Fibroblast of skin of right quadriceps (primary cell): ENCODE data around the gene TUBA3D.
"Not testable (repeated sequence)": the region's sequence is repeated elsewhere in the genome, so short reads cannot be mapped to it uniquely, and the experiment has no call there.

Experiments
- DNase-seq: peaks from one replicate; pipeline ENCODE4 v3.0.0-alpha.2; 2013

The TUBA3D gene

DNA sequence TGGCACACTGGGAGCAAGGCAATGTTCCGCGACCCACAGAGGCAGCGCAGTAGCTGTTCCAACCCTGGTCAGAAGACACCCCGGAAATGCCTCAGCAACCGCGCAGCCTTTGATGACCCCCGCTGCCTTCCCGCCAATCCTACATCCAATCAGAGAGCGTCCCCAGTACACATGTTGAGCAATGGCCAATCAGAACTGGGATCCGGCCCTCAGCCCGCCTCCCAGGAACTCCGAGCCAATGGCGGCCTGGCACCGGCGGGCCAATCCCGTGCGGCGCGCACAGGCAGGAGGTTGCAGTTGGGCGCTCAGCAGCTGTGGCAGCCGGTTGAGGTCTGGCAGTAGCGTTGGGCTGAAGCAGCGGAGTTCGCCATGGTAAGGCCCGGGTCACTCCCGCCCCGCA, at the start of gene TUBA3D:
TSS of gene TUBA3D (plus strand) at position 289 of the 400 bp plus-strand sequence. CDS start at position 370, 81 bp downstream.
- DNase-seq, result no peak

DNA sequence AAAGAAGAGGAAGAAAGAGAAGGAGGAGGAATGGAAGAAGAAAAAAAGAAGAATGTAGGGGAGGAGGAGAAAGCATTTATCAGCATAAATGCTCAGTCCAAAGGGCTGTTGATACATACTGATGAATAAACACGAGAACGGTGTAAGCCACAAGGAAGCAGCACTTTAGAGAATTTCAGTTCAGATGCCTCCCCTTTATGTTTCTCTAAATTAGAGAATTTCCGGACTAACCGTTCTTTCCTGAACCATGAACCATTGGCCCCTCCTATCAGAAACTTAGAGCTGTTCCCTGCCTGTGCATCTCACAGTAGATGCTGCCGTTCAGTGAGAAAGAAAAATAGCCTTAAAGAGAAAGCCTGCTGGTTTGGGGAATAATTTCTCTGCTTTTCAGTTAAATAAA, 49.2 kb upstream of the TUBA3D start:
- DNase-seq, result no peak

DNA sequence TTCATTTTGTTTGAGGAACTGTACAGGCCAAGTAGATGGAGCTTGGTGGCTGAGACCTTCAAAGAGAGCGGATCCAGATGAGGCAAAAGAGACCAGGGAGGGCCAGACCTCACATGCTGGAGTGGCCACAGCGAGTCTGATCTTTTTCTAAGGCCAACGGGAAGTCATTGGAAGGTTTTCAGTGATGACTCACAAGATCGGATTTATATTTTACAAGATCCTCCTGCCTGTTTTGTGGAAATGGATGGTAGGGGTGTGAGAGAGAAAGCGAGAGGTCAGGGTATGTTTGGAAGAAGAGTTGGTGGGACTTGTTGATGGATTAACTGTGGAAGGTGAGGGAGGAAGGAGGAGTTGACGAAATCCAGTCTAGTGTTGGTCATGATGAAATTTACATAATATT, 44.6 kb upstream of the TUBA3D start:
- no peak for DNase-seq

DNA sequence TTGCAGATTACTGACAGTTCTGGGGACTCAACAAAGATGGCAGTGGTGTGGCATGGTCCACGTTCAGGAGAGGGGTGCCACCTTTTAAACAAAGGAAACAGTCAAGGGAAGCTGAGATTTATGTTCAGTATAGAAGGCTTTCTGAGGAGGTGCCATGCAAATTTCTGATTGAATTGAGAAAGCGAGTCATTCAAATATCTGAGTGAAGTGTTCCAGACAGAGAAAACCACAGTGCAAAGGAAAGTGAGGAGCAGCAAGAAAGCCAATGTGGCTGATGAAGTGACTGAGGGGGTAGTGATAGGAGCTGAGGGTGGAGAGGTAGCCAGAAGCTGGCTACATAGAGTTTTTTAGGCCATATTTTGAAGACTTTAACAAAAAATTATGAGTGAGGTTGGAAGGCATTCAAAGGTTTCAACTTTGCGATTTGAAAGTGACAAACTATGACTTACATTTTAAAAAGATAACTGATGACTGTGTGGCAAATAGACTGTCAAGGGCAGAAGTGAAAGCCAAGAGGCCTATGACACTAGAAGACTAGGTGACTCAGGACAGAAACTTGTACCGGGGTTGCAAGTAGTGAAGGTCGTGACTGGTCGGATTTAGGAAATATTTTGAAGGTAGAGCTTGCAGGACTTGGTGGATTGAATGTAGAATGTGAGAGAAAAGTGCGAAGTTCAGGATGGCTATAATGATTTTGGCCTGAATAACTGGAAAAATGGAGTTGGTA, 35.0 kb upstream of the TUBA3D start:
- DNase-seq, result not testable (repeated sequence)

DNA sequence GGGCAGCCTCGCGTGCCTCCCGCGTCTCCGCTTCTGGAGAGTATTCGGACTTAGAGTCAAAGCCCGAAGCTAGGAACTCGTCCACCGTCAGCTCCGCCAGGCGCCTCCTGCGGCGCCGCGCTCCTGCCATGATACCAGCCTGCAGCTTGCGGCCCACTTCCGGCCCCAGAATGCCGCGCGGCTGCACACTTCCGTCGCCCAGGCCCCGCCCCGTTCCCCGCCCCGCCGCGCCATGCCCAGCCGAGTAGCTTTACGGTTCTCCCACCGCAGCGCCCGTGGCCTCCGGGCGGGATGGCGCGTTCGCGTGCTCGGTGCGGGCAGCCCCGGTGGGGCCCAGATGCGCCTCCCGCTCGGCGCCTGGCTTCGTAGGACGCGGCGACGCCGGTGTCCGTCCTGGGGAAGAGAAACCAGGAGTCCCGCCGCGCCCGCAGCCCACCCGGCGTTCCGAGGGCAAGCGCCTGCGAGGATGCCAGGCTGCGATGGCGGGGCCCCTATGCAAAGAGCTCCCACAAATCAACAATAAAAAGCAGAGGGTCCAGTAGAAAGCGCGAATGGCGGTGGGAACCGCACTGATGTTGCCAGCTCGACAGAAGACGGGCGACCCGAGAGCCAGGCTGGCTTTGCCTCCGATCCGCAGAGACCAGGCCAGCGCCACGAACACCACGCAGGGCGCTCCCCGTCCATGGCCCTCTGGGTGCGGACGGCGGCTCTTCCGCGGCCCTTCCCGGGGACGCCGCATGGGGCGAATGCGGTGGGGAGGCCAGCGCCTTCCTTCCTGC, 31.0 kb upstream of the TUBA3D start:
- not testable (repeated sequence) for DNase-seq

DNA sequence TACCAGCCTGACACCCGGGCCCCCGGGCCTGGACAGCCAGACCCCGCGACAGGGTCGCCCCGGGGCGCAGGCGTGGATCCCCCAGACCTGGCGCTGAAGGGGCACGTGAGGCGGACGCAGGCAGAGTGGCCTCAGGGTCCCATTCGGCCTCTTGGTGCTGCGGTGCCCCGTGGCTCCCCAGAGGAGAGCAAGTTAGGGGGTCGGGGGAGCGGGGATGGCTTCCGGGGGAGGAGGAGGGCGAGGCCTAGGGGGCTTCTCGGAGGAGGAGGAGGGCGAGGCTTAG, 30.5 kb upstream of the TUBA3D start:
- DNase-seq, result not testable (repeated sequence)

DNA sequence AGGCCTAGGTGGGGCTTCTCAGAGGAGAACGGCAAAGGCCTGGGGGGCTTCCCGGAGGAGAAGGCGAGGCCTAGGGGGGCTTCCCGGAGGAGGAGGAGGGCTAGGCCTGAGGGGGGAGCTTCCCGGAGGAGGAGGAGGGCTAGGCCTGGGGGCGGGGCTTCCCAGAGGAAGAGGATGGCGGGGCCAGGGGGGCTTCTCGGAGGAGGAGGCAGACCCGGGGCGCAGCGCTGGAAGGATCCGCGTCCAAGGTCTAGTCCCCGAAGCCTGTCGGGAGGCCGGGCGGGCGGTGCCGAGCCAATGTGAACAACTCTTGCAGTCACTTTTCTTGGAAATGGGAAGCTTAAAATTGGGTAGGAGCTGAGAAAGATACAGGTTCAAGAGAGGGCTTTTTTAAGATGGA, 30.0 kb upstream of the TUBA3D start:
- DNase-seq, result no peak

DNA sequence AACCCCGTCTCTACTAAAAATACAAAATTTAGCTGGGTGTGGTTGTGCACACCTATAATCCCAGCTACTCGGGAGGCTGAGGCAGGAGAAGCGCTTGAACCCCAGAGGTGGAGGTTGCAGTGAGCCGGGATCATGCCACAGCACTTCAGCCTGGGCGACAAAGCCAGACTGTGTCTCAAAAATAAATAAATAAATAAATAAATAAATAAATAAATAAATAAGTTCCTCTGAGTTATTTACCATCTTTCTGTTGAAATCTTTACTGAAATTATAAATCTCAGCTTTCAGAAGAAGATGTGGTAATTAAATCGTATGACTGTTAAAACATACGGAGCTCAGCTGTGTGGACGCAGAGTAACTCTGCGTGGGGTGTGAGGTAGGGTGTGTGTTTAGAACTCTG, 27.9 kb upstream of the TUBA3D start:
- not testable (repeated sequence) for DNase-seq

DNA sequence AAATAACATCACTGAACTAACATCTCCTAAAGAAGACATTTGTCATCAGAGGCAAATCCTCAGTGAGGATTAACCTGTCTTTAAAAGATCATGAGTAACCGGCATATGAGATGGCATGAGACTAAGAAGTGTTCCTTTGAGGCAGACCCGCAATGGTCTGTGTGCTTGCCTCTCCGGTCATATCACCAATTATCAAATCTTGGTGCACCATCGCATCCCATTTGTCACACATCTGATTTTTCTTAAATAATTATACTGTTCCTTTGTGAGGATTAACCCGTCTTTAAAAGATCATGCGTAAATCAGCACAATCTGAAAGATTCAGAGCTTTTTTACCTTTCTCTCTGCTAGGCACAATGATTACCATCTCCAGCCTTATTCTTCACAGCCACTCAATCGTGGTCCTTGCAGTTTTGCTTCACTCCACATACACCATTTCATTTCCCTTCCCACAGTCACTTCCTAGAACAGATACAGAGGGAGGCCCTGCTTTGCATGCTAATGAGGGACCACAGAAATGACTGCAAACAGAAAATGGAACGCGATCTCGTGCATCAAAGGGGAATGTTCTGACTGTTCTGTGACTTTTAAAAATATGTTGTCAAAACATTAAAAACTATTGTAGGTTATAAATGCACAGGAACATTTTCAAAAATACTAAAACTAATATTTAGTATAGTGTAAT, 24.5 kb upstream of the TUBA3D start:
- not testable (repeated sequence) for DNase-seq

DNA sequence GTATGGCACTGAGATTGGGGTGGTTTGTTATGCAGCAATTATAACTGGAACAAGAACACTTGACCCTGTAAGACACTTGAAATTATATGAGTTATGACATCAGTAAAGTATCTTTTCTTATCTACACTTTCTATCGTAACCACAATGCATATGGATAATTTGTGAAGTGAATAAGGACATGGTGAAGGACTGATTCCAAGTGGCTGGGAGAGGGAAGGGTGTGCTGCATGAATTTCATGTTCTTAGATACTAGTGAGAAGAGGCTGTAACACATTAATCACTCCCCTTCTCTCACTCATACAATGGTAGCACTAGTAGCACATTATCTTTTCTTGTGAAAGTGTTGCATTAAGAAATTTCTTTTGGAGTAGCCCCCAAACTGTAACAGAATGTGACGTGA, 21.0 kb upstream of the TUBA3D start:
- DNase-seq, result not testable (repeated sequence)

DNA sequence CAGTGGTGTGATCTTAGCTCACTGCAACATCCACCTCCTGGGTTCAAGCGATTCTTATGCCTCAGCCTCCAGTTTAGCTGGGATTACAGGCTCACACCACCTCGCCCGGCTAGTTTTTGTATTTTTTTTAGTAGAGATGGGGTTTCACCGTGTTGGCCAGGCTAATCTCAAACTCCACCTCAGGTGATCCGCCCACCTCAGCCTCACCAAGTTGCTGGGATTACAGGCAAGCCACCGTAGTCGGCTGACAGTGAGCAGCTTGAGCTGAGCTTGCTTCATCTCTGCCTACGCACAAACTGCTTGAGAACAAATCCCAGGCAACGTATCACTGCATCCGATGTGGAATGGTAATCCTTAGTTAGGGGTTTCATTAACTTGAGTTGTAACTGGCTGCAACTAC, 8.2 kb upstream of the TUBA3D start:
- not testable (repeated sequence) for DNase-seq

DNA sequence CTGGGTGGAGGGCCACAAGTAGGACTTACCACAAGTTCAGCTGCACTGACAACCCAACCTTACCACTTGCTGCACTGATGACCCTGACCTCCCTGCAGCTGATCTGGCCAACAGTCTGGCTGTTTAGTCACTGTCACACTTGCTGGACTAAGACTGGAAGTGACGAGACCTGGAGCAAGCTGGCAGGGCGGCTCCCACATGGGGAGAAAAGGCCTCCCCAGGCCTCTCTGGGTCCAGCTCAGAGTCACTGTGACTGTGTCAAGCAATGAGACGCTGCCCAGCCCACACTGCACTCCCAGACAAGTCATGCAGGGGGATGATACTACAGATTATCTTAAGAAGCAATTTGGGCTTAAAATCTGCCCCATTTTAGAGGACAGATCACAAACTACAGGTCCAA, 5.0 kb upstream of the TUBA3D start:
- DNase-seq, result not testable (repeated sequence)

DNA sequence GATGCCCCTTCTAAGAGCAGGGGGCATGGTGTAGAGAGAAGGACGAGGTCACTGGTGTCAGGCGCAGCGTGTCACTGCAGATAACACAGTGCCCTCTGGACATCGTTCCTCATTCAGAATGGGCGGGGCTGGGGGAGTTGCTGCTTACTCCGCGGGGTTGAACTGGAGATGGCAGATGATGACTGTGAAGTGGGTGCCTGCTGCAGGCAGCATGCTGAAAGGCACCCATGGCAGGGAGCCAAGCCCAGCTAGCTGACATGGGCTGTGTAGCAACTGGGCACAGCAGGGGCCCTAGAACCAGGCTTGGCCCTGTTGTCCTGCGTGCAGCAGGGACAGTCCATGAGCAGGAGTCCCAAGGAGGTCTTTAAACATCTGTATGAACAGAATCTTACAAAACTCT, 4.3 kb upstream of the TUBA3D start:
- DNase-seq, result not testable (repeated sequence)

DNA sequence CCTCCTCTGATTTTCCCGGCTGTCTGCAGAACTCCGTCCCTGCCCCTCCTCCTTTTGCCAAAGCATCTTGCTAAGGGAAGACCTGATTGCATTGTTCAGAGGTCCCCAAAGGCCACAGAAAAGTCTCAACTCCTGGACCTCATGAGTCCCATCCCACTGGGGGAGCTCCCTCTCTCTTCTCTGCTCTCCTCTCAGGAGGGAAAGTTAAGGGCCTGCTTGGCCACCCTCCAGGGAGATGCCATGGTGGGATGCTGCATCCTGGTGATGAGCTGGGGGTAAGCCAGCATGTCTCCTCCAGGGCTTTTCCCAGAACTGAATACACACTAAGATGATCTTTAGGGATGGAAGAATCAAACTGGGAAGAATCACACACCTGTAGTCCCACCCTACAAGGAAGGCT, 2.7 kb upstream of the TUBA3D start:
- not testable (repeated sequence) for DNase-seq

DNA sequence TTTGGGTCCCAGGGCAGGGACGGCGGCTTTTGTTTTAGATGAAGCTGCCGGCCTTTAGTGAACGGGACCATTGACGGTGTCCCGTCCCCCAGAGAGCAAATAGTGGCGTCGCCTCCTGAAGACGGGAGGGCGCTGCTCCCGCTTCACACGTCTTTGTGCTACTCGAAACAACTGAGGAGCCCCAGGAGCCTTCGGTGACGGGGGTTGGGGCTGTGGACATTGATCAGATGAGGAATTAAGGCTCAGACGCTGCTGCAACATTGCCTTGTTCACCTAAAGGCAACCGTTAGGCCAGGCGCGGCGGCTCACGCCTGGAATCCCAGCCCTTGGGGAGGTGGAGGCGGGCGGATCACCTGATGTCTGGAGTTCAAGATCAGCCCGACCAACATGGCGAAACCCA, 444 bp downstream of the TUBA3D start:
- DNase-seq, result not testable (repeated sequence)

DNA sequence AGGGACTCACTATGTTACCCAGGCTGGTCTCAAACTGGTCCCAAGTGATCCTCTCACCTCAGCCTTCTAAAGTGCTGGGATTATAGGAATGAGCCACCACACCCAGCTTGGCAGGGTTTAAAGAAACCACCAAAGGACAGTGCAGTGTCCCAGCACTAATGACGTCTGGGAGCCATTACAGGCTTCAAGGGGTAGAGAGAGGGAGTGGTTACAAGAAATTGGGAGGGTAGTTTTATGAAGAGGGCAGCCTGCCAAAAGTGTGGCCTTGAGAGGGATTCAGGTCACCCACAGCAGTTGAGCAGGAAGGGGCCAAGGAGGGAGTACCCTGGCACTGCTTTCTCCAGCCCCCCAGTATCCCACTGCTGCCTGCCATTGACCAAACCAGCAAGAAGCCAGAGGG, 1.3 kb downstream of the TUBA3D start:
- DNase-seq, result not testable (repeated sequence)

DNA sequence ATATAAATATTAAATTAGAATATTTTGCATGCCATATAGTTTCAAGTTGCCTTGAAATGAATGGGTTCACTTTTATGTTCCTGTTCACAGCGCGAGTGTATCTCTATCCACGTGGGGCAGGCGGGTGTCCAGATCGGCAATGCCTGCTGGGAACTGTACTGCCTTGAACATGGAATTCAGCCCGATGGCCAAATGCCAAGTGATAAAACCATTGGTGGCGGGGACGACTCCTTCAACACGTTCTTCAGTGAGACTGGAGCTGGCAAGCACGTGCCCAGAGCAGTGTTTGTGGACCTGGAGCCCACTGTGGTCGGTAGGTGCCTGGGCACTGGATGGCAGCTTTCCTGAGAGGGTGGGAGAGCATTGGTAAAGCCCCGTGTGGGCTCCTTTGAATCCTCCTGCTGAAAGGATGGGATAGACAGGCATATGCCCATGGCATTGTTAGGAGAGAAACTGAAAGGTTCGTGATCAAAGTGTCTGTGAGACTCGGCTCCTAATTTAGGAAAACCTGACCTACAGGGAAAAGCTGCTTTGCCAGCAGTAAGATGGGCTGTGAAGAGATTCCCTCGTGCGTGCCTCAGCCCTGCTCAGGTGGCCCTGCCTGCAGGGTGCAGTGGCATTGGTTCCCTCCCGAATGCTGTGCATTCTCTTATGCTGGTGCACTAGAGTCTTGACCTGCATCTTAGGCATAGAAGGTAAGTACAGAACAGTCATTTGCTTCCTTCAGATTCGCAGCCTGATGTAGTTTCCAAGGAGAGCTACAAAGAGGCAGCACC, 2.3 kb downstream of the TUBA3D start:
- not testable (repeated sequence) for DNase-seq

DNA sequence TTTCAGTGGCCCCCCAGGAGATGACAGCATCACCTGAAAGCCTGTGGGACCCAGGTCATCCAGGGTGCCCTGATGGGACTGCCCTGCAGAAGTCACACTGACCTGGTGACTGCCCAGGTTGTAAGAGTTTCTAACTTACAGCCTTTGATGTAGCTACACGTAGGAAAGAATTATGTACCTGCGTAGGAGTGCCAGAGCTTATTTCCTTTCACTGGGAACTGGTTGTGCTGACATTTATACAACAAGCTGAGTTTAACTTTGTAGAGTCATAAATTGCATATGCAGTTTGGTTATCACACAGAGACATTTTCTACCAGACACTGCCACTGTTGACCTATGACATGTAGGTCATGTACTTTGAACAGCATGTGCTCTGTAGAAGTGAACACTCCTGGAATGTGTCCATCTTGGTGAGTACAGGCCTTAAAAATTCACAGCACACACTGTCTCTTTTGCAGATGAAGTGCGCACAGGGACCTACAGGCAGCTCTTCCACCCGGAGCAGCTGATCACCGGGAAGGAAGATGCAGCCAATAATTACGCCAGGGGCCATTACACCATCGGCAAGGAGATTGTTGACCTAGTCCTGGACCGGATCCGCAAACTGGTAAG, 3.0 kb downstream of the TUBA3D start:
- not testable (repeated sequence) for DNase-seq

DNA sequence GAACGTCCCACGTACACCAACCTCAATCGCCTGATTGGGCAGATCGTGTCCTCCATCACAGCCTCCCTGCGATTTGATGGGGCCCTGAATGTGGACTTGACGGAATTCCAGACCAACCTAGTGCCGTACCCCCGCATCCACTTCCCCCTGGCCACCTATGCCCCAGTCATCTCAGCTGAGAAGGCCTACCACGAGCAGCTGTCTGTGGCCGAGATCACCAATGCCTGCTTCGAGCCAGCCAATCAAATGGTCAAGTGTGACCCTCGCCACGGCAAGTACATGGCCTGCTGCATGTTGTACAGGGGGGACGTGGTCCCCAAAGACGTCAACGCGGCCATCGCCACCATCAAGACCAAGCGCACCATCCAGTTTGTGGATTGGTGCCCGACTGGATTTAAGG, 4.4 kb downstream of the TUBA3D start:
- DNase-seq, result not testable (repeated sequence)

DNA sequence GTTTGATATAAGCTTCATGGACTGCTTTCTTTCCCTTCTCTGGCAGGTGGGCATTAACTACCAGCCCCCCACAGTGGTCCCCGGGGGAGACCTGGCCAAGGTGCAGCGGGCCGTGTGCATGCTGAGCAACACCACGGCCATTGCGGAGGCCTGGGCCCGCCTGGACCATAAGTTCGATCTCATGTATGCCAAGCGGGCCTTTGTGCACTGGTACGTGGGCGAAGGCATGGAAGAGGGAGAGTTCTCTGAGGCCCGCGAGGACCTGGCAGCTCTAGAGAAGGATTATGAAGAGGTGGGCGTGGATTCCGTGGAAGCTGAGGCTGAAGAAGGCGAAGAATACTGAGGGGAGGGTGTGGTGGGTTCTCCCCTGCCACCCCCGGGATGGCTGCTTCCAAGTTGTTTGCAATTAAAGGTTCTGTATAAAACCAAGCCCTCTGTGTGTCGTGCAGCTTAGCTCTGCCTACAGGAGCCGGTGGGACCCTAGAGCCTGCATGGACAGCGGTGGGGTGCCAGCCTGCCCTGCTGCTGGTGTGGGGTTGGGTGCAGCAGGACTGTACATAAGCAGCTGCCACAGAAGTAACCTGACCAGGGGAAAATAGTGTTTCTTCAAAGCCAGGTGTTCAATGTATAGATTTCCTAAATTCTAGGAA, 6.7 kb downstream of the TUBA3D start:
- DNase-seq, result not testable (repeated sequence)

DNA sequence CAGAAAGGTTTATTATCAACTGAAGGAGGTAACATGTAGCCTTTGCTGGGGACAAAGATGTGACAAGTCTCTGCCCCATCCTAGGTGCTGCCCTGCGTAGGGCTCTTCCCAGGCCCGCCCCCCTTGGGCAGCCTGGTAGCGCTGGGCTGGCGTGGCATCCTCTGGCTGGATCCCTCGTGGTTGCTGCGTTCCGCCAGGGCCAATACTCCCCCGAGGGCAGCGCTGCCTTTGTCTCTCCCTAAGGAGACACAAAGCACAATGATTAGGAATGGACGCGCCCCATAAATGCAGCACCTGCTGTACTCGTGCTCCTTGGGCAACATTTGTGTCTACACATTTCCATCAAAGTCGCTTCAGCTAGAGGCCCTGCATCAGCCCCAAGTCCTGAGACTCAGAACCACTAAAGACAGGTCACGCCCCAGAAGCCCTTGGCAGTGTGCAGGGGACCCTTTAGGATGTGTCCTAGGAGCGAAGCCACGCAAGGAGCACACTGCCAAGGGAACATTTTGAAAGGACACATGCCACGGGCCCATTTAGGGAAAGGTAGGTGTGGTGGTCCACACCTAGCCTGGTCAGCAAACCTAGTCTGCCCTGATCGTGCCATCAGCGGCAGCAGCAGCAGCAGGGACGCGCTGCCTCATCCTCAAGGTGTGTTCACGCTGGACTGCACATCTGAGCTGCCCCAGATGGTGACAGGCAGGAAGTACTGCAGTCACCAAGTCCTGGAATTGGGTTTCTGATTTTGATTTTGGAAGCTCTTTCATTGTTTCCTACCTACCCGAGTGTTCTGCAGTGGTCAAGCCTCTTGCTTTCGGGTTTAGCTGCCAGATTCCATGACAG, 8.3 kb downstream of the TUBA3D start:
- not testable (repeated sequence) for DNase-seq
